GM19035 (cell line): ENCODE measurements around the gene DEXI.

Experiments used
- ATAC-seq: cut with Tn5 transposase; IDR thresholded peaks from one replicate; pipeline ENCODE4 v1.9.1; 2021; ENCODE audit not compliant: unreplicated experiment

Gene DEXI

DNA sequence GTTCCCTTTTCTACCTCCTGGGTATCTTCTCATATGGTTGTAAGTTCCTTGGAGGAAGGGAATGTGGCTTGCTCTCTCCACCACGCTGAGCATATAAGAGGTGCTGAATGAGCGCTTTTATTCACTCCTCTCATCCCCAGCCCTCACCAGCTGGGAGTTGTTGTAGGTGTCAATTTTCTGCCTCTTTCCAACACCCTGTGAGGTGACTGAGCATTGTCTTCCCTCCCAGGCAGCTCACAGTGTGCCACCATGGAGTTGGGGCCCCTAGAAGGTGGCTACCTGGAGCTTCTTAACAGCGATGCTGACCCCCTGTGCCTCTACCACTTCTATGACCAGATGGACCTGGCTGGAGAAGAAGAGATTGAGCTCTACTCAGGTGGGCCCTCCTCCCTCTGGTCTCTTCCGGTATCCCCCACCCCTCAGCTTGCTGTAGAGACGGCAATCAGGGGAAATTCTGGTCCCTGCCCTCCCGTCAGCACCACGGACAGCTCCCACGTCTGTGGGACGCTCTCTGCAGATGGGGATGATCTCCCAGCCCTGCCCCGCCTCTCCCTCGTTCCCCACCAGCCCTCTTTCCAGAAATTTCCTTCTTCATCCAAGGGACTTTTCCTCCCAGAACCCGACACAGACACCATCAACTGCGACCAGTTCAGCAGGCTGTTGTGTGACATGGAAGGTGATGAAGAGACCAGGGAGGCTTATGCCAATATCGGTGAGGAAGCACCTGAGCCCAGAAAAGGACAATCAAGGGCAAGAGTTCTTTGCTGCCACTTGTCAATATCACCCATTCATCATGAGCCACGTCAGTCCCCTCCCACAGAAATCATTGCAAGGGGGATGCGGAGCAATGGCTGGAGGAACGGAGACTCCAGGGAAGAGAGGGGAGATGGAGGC is 47.0 kb downstream of the DEXI start:
- no peak for ATAC-seq

DNA sequence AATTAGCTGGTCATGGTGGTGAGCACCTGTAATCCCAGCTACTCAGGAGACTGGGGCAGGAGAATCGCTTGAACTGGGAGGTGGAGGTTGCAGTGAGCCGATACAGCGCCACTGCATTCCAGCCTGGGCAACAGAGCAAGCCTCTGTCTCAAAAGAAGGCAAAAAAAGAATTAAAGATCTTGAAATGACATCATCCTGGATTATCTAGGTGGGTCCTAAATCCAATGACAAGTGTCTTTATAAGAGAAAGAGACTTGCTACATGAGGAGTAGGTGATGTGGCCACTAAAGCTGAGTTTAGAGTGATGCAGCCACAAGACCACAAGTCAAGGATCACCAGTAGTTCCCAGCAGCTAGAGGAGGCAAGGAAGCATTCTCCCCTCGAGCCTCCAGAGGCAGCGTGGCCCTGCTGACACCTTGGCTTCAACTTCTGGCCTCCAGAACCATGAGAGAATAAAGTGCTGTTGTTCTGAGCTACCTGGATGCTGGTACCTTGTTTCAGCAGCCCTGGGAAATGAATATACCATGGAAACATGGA is 49.4 kb downstream of the DEXI start:
- no peak for ATAC-seq

DNA sequence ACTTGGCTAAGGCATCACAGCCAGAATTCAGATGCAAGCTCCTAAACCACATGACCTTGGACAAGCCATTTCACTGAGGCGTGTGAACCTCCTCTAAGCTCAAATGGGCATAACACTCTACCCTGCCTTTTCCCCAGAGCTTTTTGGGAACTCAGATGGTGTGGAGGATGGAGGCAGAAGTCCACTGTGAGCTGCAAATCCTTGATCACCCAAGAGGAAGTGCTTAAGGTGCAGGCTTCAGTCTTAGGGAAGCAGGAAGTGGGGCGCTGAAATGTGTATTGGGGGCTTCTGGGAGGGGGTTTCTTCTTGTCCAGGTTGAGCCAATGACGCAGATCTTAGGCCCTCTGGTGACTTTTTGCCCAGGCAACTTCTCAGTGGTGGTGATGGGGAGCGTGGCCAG is 52.4 kb downstream of the DEXI start:
- ATAC-seq, result no peak

DNA sequence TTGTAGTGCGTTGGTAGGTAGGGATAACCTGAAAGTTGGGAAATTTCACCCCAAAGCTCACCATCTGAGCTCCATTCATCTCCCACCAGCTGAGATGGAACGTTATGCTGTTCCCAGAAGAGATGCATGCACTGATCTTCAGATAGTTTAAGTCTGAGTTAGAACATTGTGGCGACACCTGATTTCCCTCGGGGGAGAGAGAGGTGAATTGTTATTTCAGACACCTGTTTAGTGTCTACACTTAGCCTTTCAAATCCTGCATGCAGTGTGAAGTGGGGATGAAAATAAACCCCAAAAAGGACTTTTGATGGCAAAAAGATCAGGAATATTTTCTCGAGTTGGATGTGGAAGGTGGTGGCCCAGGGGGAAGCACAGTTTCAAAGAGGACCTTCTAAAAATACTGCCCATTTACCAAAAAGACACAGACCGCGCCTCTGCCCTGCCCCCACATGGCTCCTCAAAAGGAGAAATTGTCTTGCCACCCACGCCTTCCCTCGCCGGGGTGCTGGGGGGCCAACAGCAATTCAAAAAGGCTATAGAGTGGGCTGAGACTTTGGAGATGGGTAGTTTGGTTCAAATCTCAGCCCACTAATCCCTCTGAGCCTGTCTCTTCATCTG is 53.8 kb downstream of the DEXI start:
- ATAC-seq, result no peak

DNA sequence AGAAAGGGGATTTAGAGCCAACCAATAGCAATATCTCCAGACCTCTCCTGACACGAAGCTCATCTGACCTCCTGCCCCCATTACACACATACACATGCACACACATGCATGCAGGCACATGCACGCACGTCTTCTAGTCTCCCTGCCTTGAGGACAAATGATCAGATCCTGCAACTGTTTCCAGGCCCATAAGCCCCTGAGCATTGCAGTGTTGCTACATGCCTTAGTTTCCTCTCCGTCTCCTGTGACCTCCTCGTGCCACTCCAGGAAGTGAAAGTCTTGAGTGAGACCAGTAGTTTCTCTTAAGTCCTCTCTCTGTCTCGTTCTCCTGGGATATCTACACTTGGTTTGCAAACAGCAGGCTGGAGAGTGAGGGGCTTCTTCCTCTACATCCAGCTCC is 57.0 kb downstream of the DEXI start:
- no peak for ATAC-seq

DNA sequence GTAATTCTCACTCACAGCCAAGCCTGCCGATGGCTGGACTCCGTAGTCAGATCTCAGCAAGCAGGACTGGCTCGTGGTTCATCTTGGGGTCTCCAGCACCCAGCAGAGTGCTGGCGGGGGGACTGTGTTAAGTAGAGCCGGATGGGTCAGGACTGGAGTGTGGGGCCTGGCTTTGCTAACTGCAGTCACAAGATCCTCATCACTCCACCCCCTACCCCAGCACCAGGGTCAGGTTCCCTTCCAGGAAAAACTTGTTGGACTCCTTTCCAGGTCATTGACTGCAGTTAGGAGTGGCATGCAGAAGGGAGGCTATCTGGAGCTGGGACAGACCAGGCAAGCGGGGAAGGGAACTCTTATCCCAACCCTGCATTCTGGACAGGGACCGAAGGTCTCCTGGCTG is 59.3 kb downstream of the DEXI start:
- no peak for ATAC-seq

DNA sequence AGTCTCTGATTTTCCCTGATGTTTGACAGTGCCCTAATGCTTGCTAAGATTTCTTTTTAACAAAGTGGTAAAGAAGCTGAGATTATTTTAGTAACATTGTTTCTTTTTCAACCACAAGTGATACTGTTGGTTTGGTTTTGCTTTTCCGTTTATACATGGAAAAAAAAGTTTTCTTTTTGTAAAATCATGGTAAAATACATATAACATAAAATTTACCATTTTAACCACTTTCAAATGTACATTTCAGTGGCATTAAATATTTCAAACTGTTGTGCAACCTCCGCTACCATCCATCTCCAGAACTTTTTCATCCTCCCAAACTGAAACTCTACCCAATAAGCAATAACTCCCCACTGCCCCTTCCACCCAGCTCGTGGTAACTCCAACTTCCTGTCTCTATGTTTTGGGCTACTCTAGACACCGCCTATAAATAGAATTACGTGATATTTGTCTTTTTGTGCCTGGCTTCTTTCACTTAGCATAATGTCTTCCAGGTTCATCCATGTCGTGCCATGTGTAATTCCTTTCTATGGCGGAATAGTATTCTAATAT is 60.7 kb downstream of the DEXI start:
- ATAC-seq, result no peak

DNA sequence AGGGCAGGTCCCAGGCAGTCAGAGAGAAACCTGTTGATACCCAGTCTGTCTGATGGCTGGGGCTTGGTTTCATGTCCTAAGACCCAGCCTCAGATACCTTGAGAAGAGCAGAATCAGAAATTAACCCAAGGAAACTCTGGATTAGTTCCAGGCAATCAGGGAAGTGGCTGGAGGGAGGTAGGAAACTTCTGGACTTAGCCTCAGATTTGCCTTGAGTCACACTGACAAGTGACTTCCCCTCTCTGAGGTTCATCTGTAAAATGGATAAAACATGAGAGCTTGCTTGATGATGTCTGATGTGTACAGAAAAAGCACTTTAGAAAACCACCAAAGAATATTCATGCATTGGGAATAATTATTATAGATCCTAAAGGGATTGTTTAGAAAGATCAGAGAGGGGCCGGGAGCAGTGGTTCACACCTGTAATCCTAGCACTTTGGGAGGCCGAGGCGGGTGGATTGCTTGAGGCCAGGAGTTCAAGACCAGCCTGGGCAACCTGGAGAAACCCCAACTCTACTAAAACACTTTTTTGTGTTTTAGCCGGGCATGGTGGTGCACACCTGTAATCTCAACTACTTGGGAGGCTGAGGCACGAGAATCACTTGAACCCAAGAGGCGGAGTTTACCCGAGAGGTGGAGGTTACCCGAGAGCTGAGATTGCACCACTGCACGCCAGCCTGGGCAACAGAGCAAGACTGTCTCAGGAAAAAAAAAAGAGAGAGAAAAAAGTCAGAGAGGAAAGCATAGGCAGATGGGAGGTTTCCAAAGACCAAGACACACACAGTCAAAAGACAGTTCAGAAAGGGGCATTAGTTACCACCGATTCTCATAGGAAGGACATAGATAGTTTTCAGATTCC is 61.4 kb downstream of the DEXI start:
- ATAC-seq, result no peak

DNA sequence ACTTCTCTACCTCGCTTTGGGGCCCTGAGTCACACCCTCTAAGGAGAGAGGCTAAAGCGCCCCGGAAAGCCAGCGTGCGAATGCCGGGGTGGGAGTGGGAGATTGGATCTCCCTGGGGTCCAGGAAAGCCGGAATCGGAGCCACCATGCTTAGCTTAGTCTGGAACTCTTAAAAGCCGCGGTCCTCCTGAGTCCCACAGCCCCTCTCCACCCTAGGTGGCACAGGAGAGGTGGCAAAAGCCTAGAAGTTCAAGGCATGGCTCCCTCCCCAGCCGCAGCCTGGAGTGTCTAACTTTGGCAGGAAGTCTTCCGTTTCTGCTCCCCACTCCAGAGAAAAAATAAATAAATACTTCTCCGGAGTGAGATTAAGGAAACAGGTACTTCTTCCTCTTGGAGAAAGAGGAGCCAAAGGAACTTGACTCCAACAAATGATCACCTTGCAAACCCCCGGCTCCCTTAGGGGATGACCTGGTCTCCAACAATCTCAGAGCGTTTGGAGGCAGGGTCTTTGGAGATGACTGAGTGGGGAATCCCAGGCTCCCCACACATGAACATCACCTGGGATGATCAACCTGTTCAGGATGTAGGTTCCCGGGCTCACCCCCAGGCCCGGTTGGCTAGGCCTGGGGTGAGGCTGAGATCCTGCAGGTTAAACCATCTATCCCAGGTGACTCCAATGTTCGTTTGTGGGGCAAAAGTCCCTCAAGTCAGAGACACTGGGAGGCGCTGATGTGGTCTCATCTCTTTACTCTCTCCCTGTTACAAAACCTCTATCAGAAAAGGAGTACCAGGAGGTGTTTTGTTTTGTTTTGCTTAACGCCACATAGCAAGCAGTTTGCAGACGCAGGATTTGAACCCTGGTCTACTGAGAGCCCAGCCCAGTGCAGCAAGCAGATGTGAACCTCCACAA is 62.3 kb downstream of the DEXI start:
- no peak for ATAC-seq
